Stimulated activated CD8-positive, alpha-beta memory T cell treated with anti-CD3 and anti-CD28 coated beads, Interleukin-12 subunit alpha, Interleukin-12 subunit beta, amount 100 ng/mL, for 1 hour (primary cell): Measurements from ENCODE around the gene EIF4H.
"Not testable (repeated sequence)": the region's sequence is repeated elsewhere in the genome, so short reads cannot be mapped to it uniquely, and the experiment has no call there.

ENCODE experiments used
- DNase-seq: peaks from one replicate; pipeline ENCODE4 v3.0.0-alpha.2; 2020; ENCODE audit warnings: low read depth

Gene EIF4H

DNA sequence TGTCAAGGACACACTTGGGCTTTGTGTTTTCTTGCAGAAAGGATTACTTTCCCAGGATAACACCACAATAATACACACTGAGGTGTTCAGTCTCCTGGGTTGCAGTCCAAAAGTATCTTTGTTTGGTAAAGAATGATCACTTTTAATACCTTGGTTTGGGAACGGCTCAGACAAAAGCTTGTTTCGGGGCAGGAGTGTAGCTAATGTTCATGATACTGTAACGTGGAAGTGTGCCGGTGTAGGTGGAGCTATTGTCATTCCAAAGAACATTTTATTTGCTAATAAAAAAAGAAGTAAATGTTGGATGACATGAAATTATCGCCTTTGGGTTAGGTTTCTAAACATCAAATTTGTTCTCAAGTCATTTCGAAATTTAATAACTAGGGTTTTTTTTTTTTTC lies 1.2 kb downstream of the EIF4H start:
- no peak for DNase-seq

DNA sequence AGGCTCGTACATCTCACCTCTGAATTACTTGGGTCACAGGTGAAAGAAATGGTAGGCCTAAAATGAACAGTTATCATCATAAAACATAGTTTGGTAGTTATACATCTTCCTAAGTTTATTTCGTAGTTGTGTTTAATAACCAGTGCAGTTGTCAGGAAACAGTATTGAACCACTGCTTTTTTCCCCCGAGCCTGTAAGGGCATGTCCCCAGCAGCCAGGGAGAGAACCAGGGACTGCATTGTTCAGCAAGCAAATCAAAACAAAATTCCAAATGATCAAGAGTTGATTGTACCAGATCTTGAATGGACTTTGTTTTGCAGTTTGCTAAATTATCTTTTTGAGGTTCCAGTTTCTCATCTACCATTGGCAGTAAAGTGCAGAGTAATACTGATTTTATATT lies 2.4 kb downstream of the EIF4H start:
- DNase-seq, result no peak

DNA sequence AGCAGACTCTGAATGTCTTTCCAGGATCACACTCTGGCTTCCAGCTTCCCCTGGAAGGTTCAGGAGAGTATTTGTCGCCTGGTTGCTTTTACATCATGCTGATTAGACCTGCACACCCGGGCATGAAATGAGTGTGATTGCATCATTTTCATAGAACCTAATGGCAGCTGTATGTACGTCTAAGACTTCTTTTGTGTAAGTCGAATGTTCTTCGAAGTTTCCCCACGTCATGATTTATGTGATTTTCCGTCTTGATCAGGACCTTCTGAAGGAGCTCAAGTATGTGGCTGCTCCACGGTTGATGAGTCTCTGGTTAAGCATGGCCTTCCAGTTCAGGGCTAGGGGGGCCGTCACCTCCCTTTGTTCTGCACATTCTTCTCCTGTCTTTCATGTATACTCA lies 4.5 kb downstream of the EIF4H start:
- DNase-seq, result no peak

DNA sequence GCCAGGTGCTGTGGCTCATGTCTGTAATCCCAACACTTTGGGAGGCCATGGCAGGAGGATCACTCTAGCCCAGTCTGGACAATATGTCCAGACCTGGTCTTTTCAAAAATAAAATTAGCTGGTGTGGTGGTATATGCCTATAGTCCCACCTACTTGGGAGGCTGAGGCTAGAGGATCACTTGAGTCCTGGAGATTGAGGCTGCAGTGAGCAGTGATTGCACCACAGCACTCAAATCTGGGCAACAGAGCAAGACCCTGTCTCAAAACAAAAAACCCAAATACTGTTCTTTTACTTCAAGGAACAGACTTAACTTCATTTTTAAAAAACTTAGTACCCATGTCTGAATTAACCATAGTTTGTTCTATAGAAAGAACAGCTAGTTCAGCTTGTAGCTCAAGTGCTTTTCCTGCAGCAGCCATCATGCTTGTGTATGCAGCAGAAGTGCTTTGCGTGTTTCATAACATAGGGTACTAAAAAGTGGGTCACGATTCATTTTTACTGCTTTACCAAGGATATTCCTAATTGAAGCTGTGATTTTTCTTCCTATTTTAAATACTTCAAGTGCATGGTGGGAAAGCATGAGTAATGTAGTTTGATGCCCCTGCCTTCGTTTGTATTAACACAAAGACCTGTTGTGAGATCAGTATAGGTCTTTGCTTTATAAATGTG lies 5.9 kb downstream of the EIF4H start:
- DNase-seq, result no peak

DNA sequence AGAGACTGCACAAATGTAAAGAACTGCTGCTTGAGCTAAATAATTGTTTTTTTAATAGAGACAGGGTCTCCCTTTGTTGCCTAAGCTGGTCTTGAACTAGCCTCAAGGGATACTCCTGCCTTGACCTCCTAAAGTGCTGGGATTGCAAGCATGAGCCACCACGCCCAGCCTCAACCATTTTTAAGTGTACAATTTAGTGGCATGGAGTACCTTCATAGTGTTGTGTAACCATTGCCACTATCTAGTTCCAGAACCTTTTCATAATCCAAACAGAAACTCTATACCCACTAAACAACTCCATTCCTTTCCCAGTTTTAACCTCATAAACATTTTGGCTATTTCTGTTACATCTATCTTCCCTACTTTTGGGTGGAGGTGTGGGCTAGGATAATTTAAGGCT lies 6.7 kb downstream of the EIF4H start:
- DNase-seq, result no peak

DNA sequence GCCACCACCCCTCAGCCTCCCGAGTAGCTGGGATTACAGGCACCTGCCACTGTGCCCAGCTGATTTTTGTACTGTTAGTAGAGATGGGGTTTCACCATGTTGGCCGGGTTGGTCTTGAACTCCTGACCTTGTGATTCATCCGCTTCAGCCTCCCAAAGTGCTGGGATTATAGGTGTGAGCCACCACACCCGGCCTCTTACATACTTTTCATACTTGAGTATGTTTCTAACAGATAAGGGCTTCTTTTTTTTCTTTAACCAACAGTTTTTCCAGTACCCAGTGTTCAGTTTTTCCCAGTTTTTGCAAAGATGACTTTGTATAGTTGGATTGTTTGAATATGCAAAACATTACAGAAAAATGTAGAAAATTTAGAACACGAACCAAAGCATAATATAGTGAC lies 7.7 kb downstream of the EIF4H start:
- DNase-seq, result no peak

DNA sequence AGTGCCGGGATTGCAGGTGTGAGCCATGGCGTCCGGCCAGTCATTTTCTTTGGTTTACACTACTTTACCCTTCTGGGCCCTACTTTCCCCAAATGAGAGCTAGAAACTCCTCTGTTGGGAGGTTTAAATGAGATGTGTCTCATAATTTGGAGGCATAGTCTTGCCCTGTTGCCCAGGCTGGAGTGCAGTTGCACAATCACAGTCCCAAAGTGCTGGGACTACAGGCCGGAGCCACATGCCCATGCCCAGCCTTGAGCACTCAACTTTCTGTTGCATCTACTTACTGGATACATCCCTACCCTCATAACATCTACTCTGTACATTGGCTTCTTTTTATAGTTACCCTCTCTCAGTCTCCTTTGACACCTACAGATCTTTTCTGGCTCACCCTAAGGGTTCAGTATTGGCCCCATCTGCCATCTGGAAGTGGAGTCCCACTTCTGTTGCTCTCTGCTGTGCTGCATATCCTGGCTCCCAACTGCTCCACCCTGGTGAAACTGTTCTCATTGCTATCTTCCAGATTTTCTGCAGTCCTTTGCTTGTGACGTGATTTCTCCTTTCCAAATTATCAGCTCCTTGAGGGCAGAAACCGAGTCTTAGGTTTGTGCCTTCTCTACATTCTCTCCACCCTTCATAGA lies 8.4 kb downstream of the EIF4H start:
- no peak for DNase-seq

DNA sequence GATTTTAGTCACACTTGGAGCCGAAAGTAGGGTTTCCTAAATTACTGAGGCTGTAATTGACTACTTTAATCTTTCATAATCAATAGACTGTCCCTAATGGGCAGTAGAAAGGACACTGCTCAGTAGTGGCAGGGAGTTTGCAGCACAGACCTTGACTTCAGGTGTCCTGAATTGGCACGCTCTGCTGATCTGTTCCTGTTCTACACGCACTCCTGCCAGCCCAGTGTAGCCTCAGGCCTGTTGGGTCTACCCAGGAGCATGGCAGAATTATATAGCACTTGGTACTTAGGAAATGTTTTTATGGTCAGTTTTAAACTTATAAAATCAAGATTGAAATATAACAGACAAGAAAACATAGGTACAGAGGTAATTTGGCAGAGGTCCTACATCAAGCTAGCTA lies 9.0 kb downstream of the EIF4H start:
- DNase-seq, result no peak

DNA sequence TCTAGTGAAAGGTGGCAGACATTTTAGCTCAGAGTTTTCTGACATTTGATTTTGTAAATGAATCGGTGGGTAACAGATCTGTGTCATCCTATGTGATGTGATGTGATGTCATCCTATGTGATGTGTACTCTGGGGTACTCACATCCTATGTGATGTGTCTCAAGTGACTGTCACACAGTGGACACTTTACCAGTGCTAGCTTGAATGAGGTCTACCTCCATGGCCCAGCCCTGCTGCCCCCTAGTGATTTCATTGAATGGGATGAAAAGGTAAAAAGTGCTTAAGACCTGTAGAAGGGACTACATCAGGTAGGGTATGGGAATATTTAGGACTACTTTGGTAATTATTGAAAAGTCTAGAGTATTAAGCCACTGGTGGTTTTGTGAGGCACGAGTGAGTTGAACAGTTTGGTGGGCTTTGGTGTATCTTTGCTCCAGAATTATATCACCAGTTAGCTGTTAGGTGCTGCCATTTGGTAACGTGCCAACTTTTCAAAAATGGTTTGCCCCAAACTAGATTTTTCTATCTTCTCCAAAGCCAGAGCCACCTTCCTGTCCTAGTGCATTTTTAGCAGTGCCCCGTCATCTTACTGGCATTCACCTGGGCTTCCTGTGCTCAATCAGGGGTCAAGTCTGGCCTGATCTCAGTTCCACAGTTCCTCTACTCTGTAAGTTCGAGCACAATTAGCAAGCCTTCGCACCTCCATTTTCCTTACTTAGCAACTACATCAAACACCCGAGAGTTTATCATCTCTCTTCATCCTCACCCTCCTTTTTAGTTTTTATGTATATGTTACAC lies 9.7 kb downstream of the EIF4H start:
- DNase-seq, result no peak

DNA sequence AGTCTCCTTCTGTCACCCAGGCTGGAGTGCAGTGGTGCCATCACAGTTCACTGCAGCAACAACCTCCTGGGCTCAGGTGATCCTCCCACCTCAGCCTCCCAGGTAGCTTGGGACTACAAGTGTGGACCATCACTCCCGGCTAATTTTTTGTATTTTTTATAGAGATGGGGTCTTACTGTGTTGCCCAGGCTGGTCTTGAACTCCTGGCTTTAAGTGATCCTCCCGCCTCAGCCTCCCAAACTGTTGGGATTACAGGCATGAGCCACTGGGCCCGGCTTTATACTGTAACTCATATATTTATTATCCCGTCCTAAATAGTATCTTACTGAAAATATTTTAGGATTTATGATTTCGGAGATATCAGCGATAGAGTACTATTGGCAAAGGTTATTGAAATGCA lies 10.9 kb downstream of the EIF4H start:
- no peak for DNase-seq

DNA sequence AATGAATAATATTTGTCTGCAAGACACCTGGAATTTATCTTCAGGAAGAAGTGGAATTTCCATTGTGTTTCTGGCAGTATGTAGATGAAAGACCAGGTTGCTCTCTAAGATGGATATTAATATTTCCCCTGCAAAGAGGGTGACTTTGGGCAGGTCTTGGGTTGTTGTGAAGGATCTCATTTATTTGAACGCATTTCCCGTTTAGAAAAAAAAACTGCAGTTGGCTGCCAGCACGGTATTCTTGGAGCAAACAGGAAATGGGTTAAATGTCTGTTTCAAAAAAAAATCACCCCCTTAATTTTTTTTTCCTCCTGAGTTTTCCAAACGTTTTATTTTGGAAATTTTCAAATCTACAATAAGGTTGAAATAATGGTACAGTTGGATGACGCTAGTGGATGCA lies 11.5 kb downstream of the EIF4H start:
- no peak for DNase-seq

DNA sequence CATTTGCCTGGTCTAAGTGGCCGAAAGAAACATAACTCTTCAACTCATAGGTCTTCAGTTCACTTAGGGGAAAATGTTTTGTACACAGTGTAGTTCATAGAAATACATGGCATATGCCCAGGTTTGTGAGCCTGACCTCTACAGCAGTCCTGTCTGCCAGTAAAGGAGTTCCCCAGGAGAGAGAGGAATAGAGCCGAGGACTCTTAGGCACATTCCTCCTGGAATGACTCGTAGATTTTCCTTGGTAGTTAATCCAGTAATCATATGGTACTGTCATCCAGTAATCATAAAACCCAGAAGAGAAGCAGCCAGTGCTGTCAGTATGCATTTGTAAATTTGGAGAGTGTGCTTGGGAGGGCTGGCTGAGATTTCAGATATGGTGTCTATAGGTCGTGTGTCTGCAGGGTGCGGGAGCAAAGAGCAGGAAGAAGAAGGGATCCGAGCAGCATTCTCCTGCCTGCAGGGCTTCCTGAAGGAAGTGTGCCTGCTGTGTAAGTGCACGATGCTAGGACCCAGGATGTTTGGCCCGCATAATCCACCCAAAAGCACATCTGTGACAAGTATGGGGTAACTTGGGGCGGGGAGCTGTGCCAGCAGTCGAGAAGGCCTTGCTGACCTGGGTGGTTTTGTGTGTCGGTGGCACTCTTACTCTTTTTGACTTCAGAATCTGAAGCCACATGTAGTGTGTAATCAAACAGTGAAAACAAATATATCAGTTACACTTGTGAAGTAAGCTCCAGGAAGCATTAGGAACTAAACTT lies 13.9 kb downstream of the EIF4H start:
- DNase-seq, result no peak

DNA sequence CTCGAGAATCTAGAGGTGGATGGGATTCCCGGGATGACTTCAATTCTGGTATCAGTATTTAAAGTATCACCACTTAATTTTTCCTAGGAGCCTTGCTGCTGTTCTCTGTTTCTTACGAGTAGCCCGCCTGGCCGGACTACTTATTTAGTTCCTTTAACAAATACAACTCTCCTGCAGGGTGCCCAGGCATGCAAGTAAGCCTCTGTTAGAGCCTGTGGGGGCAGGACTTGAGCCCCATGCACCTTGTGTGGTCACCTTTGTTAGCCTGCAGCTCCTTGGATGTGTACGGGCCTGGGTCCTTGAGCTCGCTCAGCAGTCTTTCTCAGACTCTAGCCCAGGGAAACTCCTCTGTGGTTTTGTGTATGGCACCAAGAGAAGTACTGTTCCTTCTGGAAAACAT lies 16.1 kb downstream of the EIF4H start:
- DNase-seq, result no peak

DNA sequence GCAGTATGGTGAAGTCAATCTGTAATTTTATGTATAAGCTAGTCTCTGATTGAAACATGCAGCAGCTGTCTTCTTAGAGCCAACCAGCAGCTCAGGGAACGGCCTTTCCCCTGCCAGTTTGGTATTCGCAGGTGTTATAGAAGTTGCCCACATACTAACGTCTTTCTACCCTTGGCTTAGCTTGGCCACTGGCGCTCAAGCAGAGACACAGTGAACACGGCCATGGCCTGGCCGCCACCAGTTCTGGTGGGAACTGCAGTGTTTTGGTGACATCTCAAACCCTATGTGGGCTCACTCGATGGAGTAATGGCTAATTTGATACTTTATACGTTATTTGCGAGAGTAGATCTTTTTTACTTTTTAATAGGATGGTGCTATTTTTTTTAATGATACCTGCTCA lies 17.1 kb downstream of the EIF4H start:
- no peak for DNase-seq

DNA sequence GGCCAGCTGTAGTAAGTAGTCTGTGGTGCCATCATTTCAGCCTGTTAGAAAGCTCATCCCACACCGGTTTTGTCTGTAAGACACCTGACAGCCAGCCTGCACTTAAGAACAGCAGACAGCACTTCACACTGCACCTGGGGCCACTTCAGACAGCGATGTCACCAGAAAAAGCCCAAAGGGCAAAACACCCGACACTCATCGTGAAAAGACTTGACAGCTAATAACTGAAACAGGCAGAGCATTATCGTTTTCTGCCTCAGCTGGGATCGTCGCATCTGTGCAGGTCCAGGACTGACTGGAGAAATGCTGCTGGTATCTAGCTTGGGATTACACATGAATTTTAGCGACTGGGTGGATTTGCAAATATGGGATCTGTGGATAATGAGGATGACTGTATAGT lies 18.9 kb downstream of the EIF4H start:
- DNase-seq, result no peak

DNA sequence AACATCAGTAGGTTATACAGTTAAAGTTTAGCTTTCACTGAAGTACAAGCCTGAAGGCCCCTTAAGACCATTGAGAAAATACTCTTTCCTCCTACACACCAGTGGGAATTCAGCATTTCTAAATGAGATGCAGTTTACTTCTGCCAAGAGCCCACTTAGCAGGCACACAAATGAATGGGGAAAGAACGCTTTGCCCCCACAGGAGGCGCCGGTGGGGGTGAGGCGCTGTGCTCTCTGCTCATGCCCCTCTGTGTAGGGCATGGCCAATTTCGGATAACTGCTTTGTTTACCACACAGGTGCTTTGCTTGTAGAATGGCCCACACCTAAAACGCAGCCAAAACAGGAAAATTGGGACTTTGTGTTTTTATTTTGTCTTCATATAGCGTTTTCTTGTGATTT lies 19.8 kb downstream of the EIF4H start:
- no peak for DNase-seq

DNA sequence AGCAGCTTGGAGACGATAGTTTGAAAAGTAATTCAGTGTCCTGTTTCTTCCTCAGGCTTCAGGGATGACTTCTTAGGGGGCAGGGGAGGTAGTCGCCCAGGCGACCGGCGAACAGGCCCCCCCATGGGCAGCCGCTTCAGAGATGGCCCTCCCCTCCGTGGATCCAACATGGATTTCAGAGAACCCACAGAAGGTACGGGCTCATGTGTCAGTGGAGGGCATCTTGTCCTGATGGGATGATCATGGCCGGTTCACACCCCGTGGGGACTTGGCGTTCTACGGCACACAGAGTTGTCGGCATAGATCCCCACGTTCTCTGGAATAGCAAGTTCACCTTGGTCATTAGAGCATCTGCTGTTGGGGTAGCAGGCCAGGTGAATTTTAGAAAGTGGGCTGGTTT lies 20.5 kb downstream of the EIF4H start:
- DNase-seq, result no peak

DNA sequence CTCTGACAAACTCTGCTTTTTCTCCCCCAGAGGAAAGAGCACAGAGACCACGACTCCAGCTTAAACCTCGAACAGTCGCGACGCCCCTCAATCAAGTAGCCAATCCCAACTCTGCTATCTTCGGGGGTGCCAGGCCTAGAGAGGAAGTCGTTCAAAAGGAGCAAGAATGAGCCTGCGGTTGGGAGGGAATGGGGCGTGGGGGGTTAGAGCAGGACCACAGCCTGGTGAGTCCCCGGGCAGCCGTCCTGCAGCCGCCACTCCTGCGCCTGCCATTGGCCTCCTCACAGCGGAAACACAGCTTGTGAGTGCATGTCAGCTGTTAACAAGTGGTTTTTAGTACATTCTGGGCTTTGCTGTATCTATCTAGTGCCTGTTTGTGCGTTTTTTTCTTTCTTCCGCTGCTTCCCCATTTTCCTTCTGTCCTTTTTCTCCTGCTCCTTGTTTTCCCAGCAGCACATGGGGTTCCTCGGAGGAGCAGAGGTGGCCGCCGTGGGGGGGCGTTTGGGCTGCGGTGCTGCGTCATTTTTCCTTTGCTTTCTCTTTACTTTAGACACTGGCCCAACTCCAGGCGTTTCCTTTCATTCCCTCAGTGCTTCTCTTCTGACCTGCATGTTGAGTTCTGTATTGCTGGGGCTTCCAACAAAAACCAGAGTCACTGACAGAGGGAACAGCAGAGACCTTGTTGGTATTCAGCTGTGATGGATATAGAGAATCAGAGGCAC lies 21.1 kb downstream of the EIF4H start:
- DNase-seq, result not testable (repeated sequence)

DNA sequence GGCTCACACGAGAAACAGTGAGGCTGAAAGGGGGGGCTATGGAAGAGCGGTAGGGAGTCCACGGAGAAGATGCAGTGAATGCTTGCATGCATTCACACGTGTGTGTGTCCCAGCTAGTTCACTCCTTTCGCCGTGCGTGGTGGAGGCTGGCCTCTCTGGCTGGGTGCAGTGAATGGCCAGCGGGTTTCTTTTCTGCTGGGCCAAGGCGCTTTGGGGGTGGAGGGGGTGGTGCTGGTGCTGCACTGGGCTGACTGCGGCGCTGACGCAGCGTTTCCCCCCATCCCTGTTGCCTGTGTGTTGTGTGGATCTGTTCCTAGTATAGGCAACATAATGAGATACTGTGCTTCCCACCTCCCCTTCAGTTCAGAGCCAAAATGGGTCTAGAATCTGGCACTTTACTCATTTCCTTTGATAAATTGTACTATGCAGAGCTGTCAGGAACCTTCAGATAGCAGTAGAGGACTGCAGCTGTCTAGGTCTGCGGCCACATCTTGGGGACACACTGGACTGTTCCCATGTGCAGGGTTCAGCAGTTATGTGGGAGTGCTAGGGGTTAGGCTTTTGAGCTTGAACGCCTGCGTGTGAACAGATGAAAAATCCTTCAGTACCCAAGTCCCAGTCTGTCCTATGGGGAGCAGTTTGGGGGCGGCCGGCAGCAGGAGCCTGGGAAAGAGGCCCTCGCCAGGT lies 22.0 kb downstream of the EIF4H start:
- not testable (repeated sequence) for DNase-seq

DNA sequence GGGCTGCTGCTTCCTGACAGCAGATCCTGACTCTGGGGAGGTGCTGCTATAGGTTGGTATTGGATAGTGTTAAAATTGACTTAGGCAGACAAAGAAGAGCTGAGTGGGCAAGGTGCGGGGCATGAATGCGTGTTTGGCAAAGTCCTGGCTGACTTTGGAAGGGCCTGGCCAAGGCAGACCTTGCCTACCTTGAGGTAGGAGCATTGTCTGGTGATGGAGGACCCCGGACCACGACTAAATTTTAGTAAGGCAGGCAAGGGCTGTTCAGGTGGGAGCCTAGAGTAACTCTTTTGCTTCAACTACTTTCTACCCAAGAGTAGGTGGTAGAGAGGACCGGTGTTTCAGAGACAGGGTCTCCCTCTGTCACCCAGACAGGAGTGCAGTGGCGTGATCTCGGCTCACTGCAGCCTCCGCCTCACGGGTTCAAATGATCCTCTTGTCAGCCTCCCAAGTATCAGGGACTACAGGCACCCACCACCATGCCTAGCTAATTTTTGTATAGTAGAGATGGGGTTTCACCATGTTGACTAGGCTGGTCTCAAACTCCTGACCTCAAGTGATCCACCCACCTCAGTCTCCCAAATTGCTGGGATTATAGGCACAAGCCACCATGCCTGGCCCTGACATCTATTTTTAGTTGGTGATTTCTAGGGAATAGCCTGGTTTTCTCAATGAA lies 23.4 kb downstream of the EIF4H start:
- DNase-seq, result no peak
